EH (cell line): ENCODE measurements around the gene SPAM1.
"Not testable (repeated sequence)": the region's sequence is repeated elsewhere in the genome, so short reads cannot be mapped to it uniquely, and the experiment has no call there.

Source experiments
- DNase-seq: peaks from one replicate; pipeline ENCODE4 v3.0.0-alpha.2; 2015; ENCODE audit warnings: low read depth

The SPAM1 gene

DNA sequence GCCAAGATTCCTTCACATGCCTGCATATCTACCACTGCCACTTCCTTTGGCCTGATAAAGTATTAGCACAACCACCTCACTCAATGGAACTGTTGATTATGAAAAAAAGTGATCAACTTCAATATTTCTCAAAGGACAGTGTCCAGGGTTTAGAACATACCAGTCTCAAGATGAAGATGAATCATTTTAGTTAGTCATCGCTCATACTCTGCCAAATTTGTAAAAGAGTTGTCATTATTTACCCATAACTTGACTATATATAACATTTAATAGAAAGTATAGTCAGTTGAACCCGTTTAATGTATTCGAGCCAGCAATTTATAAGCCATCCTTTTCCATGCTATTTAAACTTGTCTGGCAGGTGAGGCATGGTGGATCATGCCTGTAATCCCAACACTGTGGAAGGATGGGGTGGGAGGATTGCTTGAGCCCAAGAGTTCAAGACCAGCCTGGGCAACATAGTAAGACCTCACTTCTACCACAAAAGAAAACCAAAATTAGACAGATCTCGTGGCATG, 33.2 kb downstream of the SPAM1 start:
- no peak for DNase-seq

DNA sequence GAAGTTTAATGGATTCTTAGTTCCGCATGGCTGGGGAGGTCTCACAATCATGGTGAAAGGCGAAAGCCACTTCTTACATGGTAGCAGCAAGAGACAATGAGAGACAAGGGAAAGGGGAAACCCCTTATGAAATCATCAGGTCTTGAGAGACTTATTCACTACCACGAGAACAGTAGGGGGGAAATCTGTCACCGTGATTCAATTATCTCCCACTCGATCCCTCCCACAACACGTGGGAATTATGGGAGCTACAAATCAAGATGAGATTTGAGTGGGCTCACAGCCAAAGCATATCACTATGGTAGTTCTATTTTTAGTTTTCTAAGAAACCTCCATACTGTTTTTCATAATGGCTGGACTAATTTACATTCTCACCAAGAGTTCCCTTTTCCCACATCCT, 36.7 kb downstream of the SPAM1 start:
- no peak for DNase-seq

DNA sequence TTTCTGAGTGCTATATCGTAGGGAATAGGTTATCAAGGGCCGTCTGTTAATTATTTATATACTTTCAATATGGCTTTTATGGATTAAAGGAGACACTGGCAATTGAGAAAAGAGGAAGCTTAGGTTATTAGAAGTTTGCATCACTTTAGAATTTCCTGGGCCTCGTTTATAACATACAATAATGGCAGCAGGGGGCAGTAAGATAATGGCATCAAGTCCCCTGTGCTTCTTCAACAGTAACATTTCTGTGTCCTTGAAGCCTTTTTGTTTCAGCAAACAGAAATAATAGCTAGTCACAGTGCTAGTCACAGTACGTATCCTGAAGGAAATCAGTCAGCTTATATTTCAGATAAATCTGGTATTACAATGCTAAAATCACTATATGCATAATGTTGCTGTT, 41.9 kb downstream of the SPAM1 start:
- DNase-seq: no peak

DNA sequence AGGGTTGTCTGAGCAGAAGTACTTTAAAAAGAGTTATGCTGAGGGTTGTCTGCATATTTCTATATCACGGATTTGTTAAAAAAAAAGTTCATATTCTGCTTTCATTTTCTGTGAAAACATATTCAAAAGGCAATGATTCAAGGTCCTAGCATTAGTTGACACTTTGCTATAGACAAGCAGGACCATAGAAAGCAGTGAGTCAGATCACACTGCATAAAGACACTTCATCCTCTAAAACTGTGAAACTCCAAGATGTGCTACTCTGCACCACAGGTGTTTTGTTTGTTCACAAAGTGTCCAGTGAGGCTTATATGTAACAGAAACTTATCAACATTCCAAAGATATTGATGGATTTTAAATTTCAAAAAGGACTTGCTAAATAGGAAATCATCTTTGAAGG, 47.0 kb downstream of the SPAM1 start:
- DNase-seq: no peak

DNA sequence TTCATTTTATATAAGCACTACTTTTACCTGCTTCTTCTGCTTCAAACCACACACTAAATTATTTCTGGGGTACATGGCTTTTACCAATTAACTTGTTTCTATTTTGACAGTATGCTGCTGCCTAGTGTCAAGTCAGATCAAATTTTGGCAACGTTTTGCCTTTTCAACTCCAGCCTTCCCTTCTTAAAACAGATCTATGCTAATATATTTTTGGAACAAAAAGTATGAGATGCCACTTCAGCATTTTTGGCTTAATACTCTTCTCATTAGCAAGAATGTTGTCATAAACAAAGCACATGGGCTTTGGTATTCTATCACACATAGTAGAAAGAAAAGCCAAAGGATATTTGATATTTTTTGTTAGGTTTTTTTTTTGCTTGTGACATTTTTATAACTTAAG, 47.8 kb downstream of the SPAM1 start:
- no peak for DNase-seq

DNA sequence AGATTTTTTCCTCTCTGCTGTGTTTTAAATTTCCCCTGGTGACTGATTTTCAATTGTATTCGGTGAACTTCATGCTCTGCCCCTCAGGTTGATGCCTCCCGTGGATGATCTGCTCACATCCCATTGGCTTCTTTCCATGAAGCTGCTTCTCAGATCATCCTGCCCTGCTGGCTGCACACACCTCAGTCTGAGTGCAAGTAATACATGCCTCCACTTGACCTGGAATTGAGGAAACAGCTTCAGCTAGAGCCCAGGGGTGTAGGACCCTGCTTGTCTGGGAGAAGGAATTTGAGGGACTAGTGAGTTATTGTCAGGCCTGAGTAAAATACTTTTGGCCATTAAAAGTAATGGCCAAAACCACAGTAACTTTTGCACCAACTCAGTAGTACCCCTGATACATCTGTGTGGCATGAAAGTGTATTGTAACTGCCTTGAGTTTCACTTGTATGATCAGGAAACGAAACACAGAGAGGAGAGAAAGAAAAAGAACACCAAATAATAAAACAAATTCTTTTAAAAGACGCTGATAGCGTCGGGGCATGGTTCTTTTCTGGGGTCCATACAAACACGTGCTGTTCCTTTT, 49.4 kb downstream of the SPAM1 start:
- no peak for DNase-seq

DNA sequence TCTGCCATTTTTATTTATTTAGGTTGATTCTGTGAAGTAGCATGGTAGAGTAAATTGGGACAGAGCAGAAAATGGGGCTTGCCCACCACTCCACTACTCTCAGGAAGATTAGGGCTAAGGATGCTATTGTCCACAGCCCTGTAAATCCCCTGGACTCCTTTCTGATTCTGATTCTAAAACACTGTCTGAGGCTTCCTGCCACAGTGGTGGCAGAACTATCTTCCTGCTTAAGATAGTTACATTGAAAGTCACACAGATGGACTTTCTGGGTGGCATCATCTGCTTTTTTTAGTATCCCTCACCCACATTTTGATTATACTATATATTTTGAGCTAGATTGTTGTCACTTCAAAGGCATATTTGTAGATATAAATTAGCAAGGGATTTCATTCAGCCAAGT, 50.0 kb downstream of the SPAM1 start:
- no peak for DNase-seq

DNA sequence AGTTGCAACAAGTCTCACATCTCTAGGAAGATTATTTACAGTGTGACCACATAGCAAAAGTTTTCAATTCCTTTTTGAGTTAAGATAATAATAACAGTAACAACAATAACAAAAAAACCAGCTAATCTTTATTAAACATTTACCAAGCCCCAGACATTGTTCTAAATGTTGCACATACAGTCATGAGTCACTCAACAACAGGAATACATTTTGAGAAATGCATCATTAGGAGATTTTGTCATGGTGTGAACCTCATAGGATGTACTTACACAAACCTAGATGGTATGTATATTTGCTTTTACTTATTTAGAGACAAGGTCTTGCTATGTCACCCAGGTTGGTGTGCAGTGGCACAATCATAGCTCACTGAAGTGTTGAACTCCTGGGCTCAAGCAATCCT, 52.0 kb downstream of the SPAM1 start:
- DNase-seq: no peak

DNA sequence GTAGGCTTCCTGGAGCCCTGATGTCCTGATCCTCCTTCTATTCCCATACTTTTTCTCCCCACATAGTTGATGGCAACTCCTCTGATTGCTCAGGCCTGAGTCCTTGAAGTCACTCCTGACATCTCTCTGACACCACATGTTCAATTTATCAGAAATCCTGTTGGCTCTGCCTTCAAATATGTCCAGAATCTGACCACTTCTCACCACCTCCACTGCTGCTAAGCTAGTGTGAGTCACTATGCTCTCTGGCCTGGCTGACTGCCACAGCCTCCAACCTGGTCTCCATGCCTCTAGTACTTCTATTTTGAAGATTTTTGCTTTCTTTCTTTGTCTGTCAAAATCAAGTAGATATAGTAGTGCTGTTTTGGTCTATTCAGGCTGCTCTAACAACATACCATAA, 54.8 kb downstream of the SPAM1 start:
- DNase-seq: no peak

DNA sequence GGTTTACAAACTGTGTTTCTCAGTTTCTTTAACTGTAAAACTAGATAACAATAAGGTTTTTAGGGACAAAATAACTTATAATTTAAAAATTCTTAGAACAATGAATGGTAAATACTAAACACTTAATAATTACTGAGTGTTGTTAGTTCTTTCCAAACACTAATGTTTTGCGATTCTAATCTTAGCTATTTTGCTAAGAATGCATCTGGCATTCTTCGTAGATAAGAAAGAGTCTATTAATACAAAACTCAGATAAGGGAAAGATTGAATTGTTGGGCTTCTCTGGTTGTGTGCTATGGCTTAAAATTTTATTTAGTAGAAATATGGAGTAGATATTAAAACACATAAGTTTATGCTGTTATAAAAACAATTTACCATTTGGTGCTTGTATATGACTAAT, 62.4 kb downstream of the SPAM1 start:
- no peak for DNase-seq

DNA sequence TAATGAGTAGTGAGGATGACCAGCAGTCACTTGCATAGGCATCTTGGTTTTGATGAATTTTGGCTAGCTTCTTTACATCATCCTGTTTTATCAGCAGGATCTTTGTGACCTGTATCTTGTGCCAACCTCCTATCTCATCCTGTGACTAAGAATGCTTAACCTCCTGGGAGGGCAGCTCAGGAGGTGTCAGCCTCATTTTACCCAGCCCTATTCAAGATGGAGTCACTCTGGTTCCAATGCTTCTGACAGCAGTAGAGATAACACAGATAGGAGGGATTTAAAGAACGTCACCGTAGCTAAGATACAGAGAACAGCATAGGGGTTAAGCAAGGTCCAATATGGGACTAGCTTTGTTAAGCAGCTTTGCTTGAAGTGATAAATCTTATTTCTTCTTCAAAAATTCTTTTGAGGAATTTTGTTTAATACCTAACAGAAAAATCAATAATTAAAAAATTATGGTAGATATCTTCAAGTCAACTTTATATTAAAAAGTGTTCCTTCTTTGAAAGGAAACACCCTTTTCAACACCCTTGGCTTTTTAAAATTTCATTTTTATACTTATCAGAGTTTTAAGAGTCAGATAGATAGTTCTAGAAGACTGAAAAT, 68.0 kb downstream of the SPAM1 start:
- no peak for DNase-seq

DNA sequence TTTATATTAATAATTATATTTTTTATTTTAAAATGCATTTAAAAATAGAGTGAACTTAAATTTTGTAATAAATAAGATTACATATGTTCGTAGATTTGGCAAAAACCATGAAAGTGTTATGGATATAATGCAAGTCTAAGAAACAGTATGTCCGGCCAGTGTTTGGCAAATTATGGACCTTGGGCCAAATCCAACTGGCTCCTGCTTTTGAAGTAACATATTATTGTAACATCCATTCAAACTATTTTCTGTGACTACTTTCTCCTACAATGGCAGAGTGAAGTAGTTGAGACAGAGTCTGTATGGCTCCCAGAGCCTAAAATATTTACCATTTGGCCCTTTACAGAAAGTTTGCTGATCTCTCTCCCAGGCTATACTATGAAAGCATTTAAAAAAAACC, 69.0 kb downstream of the SPAM1 start:
- no peak for DNase-seq

DNA sequence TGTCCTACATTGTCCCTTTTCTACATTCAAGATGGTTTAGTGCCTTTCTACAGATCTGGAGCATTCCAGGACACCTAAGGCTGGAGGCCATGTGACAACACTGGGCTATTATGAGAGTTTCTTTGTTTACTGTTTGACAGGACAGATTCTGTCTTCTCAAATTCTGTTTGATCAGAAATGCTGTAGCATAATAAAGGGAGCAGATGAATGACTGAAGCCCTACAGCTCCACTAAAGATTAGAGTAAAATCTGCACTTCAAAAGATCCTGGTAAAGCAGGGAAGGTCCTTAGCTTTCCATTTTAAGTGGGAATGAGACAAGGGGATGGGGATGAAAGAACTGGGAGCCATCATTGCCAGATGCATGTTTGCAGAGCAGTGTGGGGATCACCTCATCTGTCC, 69.4 kb downstream of the SPAM1 start:
- DNase-seq: no peak

DNA sequence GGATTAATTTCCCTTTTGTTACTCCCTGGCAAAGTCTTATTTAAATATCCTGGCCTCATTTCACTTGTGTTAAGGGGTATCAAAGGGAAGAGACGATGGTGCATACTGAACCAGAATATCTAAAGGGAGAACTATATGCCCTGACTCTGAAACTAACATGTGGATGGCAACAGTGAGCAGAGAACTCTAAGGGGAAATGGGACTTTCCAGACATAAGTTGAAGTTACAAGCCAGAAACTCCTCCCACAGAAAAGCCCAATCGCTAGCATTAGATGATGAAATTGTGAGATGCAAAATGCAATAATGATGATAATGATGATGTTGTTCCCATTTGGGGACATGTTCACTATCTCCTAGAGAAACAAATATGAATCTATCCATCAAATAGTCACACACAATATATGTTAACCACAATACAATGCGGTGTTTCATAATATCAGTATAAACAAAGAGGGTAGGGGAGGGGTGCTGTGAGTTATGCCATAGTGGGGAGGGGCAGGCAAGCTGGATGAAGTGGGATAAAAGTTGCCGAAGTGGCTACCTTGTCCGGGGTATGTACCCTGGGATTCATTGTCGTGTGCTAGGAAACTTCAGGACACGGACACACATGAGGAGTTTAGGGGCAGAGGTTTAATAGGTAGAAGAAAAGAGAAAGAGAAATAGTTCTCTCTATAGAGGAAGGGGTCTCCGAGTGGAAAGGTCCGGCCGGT, 70.7 kb downstream of the SPAM1 start:
- DNase-seq: no peak

DNA sequence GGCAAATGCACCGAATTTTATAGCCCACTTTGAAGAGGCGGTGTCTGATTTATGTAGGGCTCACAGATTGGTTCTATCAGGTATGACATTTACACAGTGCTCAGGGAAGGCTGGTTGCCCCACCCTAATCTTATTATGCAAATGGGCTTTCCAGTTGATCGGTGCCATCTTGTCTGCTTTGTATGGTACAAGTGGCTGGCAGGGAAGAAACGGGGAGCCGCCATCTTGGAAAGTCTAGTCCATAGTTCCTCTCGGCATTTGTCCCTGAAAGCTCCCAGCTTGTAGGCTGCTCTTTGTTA, 71.2 kb downstream of the SPAM1 start:
- no peak for DNase-seq

DNA sequence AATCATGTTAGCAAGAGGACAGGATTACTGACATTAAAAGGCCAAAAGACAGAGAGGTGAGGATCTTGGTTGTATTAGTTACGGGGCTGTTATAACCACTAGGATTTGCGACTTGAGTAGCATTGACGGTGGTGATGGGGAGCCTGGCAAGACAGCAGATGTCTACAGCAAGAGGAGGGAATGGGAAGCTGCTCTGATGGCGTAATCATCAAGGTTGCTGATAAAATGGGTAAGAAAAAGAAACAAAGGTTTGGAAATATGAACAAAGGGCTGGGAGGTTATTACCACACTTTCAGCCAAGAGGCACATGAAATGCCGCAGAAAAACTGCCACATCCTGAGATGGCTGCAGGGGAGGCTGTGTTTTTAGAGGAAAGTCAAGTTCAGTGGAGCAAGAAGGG, 73.9 kb downstream of the SPAM1 start:
- no peak for DNase-seq

DNA sequence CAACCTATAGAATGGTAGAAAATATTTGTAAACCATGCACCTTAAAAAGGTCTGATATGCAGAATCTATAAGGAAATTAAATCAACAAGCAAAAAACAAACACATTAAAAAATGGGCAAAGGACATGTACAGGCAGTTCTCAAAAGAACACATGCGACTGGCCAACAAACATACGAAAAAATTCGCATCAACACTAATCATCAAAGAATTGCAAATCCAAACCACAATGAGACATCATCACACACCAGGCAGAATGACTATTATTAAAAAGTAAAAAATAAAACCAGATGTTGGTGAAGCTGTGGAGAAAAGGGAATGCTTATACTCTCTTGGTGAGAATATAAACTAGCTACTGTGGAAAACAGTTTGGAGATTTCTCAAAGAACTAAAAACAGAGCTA, 74.7 kb downstream of the SPAM1 start:
- DNase-seq: no peak

DNA sequence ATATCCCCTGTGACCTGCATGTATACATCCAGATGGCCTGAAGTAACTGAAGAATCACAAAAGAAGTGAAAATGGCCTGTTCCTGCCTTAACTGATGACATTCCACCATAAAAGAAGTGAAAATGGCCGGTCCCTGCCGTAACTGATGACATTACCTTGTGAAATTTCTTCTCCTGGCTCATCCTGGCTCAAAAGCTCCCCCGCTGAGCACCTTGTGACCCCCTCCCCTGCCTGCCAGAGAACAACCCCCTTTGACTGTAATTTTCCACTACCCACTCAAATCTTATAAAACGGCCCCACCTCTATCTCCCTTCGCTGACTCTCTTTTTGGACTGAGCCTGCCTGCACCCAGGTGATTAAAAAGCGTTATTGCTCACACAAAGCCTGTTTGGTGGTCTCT, 83.3 kb downstream of the SPAM1 start:
- not testable (repeated sequence) for DNase-seq

DNA sequence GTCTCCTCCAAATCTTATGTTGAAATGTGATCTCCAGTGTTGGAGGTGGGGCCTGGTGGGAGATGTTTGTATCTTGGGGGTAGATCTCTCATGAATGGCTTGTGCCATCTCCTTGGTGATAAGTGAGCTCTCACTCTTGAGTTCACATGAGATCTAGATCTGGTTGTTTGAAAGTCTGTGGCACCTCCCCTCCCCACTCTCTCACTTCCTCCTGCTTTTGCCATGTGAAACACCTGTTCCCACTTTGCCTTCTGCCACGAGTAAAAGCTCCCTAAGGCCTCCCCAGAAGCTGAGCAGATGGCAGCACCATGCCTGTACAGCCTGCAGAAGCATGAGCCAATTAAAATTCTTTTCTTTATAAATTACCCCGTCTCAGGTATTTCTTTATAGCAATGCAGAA, 84.3 kb downstream of the SPAM1 start:
- no peak for DNase-seq
